Prostate gland (tissue), 2 donors: ENCODE results near the gene C9orf43. TPM values are rescaled to one million over a fixed set of nuclear protein-coding genes. Genes with fewer than 3 reads are reported as not detected.

Experiments used
- DNase-seq: peaks from one replicate; pipeline ENCODE4 v3.0.0-alpha.2; 2019; ENCODE audit warnings: low spot score
- H3K27ac ChIP-seq, 2 donors: fragments of 200-600 bp; sonication (generic); 2 replicates each; pipeline ENCODE4 v1.5.1; 2017 to 2019
- H3K27me3 ChIP-seq: fragments of 200-600 bp; sonication (generic); replicated peaks from 2 replicates; pipeline ENCODE4 v1.5.1; 2019; ENCODE audit not compliant: insufficient read depth
- H3K36me3 ChIP-seq, 2 donors: fragments of 200-600 bp; sonication (generic); 1 replicate in 1 of 2; 2 replicates in 1 of 2; pipeline versions ENCODE4 v1.5.1 to v1.8.1; 2017 to 2019
- H3K4me1 ChIP-seq: fragments of 200-600 bp; sonication (generic); replicated peaks from 2 replicates; pipeline ENCODE4 v1.5.1; 2019
- H3K4me3 ChIP-seq, 2 donors: fragments of 200-600 bp; sonication (generic); 2 replicates each; pipeline ENCODE4 v1.5.1; 2017 to 2019
- H3K9me3 ChIP-seq: fragments of 200-600 bp; sonication (generic); 2 replicates; pipeline ENCODE4 v1.5.1; 2017
- CTCF ChIP-seq, 4 experiments: fragments of 200-600 bp in 2 of 4; fragments of 450-650 bp in 2 of 4; sonication (generic) in 2 of 4; IDR thresholded peaks; 1 replicate in 3 of 4; 2 replicates in 1 of 4; pipeline ENCODE4 v1.5.1; 2016 to 2019; ENCODE audit warnings: antibody characterized with exemption in 4 of 4, mild to moderate bottlenecking in 2 of 4, moderate library complexity in 2 of 4
- POLR2A ChIP-seq: fragments of 450-650 bp; IDR thresholded peaks from one replicate; pipeline ENCODE4 v1.6.1; 2016; ENCODE audit warnings: antibody characterized with exemption, mild to moderate bottlenecking
- POLR2AphosphoS5 ChIP-seq: sonication (generic); formaldehyde crosslinking; IDR thresholded peaks from one replicate; pipeline ENCODE4 v1.6.1; 2017; ENCODE audit warnings: antibody characterized with exemption
- WGBS: methylation state at CpG from one replicate; pipeline ENCODE4 v1.1.5; 2018; 5-methylcytosine and 5-hydroxymethylcytosine counted together
- intact Hi-C: fragments of 100-400 bp; cut with DNase I; formaldehyde crosslinking; loops from one replicate; pipeline ENCODE4 v1.14.2; 2022
- total RNA-seq, 2 donors: library from RNA; depleted of rRNA; stranded (reverse); fragments of >200 nt; gene quantifications; one replicate each; pipeline ENCODE4 v1.1.0, GENCODE V29; 2016

C9orf43 gene
- total RNA-seq, 2 donors from 2014 or later, result 3.7 to 11.0 TPM

GRCh38 chr9:113368348-113368981 lies 42.1 kb upstream of the C9orf43 start:
- TF ChIP-seq POLR2AphosphoS5, result no peak
- no peak overlapping the region for H3K4me3 ChIP-seq
- H3K4me1 ChIP-seq, result no peaks in the 10 kb centered on the region
- intact Hi-C loops, result no loop called here
- H3K9me3 ChIP-seq, result no peaks in the 10 kb centered on the region
- no peaks in the 10 kb centered on the region for H3K27me3 ChIP-seq
- H3K27ac ChIP-seq, result no peak overlapping the region
- H3K36me3 ChIP-seq, result peaks cover 0 to 1% of the 10 kb centered on the region in 2 donors
- WGBS, result 94% methylated on average over 5 of the region's 5 CpGs
- DNase-seq, result no peak

GRCh38 chr9:113368982-113369854 lies 41.3 kb upstream of the C9orf43 start:
- no peaks in the 10 kb centered on the region for H3K9me3 ChIP-seq
- intact Hi-C loops, result no loop called here
- no peak for DNase-seq
- no peaks in the 10 kb centered on the region for H3K27me3 ChIP-seq
- 84% methylated on average over 13 of the region's 13 CpGs for WGBS
- TF ChIP-seq POLR2AphosphoS5, result no peak
- TF ChIP-seq CTCF (IDR thresholded peaks at IDR 0.05), result no peak
- TF ChIP-seq POLR2A, result no peak
- H3K36me3 ChIP-seq, result peaks cover 0 to 8% of the 10 kb centered on the region in 2 donors
- H3K4me1 ChIP-seq, result no peaks in the 10 kb centered on the region
- no peak overlapping the region for H3K27ac ChIP-seq
- no peak overlapping the region for H3K4me3 ChIP-seq

GRCh38 chr9:113369855-113370140 lies 40.7 kb upstream of the C9orf43 start:
- Histone ChIP-seq H3K27me3 (no peaks in the 10 kb centered on the region), H3K27ac (no peak overlapping the region), H3K4me3 (no peak overlapping the region), H3K36me3 (peaks cover 0 to 8% of the 10 kb centered on the region in 2 donors), H3K9me3 (no peaks in the 10 kb centered on the region), H3K4me1 (no peaks in the 10 kb centered on the region)
- TF ChIP-seq POLR2AphosphoS5 (no peak), CTCF (IDR thresholded peaks at IDR 0.05) (no peak), POLR2A (no peak)
- intact Hi-C loops, result no loop called here
- DNase-seq, result no peak
- 83% methylated on average over 11 of the region's 11 CpGs for WGBS

- Histone ChIP-seq H3K9me3 (no peaks in the 10 kb centered on the region), H3K4me3 (no peak overlapping the region), H3K36me3 (peaks cover 0 to 8% of the 10 kb centered on the region in 2 donors), H3K27ac (no peak overlapping the region), H3K27me3 (no peaks in the 10 kb centered on the region), H3K4me1 (no peaks in the 10 kb centered on the region)
- intact Hi-C loops, result no loop called here
- WGBS, result 67% methylated on average over 8 of the region's 8 CpGs
- DNase-seq, result no peak
- no peak for TF ChIP-seq POLR2AphosphoS5
- no peak for TF ChIP-seq CTCF (IDR thresholded peaks at IDR 0.05)
- no peak for TF ChIP-seq POLR2A
Observed at GRCh38 chr9:113370806-113371325, 39.7 kb upstream of the C9orf43 start.

- H3K27me3 ChIP-seq, result no peaks in the 10 kb centered on the region
- TF ChIP-seq POLR2AphosphoS5 (no peak), CTCF (IDR thresholded peaks at IDR 0.05) (no peak), POLR2A (no peak)
- intact Hi-C loops, result no loop called here
- H3K9me3 ChIP-seq, result no peaks in the 10 kb centered on the region
- H3K27ac ChIP-seq, result no peak overlapping the region
- no peak overlapping the region for H3K4me3 ChIP-seq
- peaks cover 0 to 8% of the 10 kb centered on the region in 2 donors for H3K36me3 ChIP-seq
- DNase-seq, result no peak
- H3K4me1 ChIP-seq, result no peaks in the 10 kb centered on the region
- WGBS, result 67% methylated on average over 5 of the region's 5 CpGs
Observed at GRCh38 chr9:113372059-113372458, 38.5 kb upstream of the C9orf43 start.
